NCI-H82 treated with DMSO at 0.1 percent for 48 hours (cell line): ENCODE data around the gene SPACDR.

Experiments used
- DNase-seq: peaks from one replicate; lab custom pipeline; 2025; ENCODE audit not compliant: unreplicated experiment; lab: John Stamatoyannopoulos, UW

Gene SPACDR

DNA sequence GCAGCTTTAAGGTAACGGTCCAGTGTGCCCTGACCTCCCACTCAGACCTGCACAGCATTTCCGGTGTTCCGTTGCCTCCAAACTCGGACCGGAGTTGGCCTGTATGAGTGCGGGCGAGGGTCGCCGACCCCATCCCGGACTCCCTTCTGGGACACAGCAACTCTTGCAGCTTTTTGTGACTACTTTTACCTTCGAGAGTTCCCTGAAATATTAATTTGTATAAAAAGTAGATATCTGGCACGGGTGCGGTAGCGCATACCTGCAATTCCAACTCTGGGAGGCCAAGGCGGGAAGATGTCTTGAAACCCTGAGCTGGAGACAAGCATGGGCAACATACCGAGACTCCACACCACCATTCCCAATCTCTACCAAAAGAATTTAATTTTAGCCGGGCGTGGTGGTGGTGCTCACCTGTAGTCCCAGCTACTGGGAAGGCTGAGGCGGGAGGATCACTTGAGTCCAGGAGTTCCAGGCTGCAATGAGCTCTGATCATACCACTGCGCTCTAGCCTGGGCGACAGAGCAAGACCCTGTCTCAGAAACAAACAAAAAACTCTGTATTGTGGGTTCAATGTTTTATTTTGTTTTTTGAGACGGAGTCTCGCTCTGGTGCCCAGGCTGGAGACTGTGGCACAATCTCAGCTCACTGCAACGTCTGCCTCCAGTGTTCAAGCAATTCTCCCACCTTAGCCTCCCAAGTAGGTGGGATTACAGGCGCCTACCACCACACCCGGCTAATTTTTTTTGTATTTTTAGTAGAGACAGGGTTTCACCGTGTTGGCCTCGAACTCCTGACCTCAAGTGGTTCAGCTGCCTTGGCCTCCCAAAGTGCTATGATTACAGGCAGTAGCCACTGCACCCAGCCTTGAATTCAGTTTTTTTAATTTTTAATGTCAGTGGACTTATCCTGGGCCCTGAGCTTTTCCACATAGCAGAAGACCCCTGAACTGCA lies 26.6 kb downstream of the SPACDR start:
- no peak for DNase-seq

DNA sequence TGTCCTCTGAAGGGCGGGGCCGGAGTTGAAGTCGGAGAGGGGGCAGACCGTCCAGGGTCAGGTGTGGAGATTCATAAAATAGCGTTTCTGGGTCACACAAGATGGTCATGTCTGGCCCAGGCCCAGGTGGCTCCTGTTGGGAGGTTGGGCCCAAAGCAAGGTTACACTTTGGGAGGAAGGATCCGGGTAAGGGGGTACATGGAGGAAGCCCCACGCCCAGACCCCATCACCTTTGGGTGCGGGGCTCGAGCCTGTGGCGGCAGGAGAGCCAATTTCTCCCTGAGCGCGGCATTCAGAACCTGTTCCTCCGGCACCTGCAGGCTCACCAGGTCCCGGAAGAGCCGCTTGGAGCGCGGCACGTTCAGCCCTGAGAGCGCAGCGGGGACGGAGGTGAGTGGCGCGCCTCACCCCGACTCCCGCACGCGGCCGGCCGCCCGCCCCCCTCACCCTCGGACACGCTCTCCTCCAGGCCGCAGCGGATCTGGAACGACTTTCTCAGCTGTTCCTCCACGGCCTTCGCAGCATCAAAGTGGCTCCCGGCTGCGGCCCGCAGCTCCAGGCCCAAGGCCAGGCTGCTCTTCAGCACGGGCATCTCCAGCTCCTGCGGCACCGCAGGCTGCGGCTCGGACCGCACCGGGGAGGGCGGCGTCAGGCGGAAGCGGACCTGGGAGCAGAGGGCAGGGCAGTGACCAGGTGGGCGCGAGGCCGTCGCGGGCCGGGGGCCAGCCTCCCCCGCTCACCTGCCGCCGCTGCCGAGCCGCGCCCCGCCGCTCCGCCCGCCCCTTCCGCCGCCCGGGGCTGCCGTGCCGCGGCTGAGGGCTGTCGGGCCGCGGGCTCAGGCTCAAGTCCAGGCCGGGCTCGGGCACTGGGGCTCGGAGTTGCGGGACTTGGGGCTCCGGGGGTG lies 28.4 kb downstream of the SPACDR start:
- DNase-seq = no peak

DNA sequence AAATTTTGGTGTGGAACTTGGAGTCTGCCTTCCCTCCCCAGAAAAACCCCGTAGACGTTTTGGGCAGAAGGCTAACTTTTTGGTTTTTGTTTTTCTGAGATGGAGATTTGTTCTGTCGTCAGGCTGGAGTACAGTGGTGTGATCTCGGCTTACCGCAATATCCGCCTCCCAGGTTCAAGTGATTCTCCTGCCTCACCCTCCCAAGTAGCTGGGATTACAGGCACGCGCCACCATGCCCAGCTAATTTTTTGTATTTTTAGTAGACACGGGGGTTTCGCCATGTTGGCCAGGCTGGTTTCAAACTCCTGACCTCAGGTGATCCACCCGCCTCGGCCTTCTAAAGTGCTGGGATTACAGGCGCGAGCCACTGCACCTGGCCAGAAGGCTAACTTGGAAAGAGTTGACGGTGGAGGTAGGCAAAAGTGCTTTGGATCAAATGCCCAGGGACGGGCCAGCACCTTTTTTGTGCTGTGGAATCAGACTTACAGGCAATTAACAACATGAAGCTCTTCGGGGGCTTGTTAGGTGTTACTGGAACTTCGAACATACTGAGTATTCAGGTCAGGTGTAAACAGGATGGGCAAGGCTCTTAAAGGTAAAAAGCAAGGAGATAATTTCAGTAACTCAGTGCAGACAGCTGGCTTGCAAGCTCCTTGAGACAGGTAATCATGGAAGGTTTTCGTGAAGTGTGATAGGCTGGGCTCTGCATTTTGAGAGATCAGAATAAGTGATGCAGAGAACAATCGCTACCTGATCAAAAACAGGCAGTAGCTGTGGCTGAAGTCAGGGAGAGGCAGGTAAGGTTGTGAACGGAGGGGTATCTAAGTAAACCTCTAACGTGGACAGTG lies 29.5 kb downstream of the SPACDR start:
- no peak for DNase-seq

DNA sequence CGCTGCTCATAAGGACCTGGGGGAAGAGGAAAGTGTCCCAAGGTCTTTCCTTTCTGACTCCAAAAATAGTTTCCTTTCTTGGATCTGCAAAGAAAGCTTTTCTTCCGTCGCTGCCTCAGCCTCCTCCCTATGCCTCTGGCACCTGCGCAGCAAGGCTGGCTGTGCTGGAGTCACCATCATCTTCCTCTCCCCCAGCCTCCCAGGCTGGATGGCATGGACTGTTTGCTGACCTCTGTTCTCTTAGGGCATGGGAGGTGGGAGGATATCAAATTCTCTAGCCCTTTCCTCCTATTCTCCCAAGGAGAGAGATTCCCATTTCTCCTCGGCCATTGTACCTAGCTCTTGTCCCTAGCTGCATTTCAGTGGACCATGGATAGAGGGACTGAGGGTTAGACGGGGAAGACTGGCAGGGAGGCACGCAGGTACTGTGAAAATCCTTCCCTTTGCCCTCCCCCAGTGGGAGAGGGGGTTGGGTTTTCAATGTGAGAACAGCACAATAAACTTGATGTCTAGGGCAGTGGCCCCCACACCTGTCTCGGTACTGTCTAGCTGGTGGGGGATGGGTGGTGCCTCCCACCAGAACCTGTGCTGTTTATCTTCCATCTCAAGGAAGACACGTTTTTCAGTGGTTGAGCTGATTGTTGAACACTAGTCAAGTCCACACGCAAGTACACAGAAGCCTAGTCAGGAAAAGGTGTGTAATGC lies 30.3 kb downstream of the SPACDR start:
- DNase-seq = no peak

DNA sequence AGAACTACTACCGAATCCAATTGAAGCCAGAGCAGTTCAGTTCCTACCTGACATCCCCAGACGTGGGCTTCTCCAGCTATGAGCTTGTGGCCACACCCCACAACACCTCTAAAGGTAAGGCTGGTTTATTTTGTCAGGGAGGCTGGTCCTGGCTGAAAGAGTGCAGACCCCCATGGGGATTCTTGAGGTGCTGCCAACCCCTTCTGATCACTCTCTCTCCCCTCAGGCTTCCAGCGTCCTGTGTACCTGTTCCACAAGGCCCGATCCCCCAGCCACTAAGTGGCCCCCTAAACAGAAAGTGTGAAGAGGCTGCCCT lies 30.8 kb downstream of the SPACDR start:
- no peak for DNase-seq

DNA sequence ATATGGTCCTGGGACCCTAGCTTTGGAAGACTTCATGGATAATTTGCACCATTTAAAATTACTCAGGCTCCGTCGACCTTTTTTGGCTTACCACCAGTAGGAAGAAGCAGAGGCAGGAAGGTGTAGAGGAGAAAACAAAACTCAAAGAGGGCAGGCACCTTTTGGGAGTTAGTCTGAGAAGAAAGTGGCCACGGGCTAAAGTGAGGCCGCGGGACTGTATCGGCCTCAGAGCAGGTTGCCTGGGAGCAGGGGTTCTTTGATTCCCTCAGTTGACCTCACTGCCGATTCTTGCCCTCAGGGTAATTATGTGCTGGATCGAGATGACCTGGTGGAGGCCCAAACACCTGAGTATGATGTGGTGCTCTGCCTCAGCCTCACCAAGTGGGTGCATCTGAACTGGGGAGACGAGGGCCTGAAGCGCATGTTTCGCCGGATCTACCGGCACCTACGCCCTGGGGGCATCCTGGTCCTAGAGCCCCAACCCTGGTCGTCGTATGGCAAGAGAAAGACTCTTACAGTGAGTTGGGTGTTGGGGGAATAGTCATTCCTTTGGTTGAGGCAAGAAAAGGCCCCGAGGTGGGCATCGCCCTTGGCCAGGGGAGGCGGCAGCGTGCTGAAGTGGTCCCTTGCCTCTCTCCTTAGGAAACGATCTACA lies 31.3 kb downstream of the SPACDR start:
- DNase-seq = no peak

DNA sequence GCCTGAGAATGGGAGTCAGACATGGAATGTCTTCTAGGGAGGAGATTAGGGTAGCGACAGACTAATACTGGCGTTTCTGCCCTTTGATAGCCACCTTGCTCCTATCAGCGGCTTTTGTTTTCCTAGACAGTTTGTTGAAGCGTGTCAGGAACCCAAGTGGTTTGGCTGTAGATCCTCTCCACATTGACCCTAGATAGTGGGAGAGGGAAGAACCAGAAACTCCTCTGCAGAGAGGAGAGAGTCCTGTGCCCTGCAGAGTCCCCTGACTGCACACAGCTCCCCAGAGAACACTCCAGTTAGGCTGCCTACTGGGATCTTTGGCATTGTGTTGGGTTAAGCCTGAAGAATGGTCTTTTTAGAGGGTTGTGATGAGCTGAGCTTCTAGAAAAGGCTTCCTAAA lies 32.0 kb downstream of the SPACDR start:
- no peak for DNase-seq

DNA sequence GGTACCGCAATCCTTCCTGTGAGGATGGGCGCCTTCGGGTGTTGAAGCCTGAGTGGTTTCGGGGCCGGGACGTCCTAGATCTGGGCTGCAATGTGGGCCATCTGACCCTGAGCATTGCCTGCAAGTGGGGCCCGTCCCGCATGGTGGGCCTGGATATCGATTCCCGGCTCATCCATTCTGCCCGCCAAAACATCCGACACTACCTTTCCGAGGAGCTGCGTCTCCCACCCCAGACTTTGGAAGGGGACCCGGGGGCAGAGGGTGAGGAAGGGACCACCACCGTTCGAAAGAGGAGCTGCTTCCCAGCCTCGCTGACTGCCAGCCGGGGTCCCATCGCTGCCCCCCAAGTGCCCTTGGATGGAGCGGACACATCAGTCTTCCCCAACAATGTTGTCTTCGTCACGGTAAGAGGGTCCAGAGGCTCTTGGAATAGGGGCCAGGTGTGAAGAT lies 32.7 kb downstream of the SPACDR start:
- no peak for DNase-seq

DNA sequence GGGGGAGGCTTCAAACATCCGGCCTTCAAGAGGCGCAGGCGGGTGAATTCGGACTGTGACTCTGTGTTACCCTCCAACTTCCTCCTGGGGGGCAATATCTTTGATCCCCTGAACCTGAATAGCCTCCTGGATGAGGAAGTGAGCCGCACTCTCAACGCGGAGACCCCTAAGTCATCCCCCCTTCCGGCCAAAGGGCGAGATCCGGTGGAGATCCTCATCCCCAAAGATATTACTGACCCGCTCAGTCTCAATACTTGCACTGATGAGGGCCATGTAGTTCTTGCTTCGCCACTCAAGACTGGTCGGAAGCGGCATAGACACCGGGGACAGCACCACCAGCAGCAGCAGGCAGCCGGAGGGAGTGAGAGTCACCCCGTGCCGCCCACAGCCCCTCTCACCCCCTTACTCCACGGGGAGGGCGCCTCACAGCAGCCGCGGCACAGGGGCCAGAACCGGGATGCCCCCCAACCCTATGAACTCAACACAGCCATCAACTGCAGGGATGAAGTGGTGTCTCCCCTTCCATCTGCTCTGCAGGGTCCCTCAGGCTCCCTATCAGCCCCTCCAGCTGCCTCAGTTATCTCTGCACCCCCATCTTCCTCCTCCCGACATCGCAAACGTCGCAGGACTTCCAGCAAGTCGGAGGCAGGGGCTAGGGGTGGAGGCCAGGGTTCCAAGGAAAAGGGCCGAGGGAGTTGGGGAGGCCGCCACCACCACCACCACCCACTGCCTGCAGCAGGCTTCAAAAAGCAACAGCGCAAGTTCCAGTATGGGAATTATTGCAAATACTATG lies 33.4 kb downstream of the SPACDR start:
- no peak for DNase-seq

DNA sequence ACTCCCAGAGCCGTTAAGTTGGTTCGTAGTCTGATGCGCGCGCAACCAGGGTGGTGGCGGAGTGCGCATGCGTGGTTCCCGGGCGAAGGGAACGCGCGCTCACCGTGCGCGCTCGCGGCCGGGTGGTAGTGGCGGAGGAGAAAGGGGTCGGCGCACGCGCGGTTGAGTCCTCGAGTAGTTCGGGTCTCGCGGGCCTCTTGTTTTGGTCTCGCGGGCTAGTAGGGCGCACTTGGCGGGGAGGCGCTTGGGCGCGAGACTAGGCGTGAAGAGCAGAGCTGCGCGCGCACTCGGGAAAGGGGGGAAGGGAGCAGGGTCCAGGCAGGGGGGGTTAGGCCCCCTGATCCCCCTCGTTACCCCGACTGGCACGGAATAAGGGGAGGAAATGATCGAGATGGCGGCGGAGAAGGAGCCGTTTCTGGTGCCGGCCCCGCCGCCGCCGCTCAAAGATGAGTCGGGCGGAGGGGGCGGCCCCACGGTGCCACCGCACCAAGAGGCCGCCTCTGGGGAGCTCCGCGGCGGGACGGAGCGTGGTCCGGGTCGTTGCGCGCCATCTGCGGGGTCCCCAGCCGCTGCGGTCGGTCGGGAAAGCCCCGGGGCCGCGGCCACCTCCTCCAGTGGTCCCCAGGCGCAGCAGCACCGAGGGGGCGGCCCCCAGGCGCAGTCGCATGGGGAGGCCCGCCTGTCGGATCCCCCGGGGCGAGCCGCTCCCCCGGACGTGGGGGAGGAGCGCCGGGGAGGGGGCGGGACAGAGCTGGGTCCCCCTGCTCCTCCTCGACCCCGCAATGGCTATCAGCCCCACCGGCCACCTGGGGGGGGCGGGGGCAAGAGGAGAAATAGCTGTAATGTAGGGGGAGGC lies 34.2 kb downstream of the SPACDR start, which contains the start of gene MEPCE:
MEPCE (plus strand) TSS at position 195 of the 856 bp plus-strand sequence; CDS start at position 383, 188 bp downstream.
- DNase-seq = peak; percentile 84

DNA sequence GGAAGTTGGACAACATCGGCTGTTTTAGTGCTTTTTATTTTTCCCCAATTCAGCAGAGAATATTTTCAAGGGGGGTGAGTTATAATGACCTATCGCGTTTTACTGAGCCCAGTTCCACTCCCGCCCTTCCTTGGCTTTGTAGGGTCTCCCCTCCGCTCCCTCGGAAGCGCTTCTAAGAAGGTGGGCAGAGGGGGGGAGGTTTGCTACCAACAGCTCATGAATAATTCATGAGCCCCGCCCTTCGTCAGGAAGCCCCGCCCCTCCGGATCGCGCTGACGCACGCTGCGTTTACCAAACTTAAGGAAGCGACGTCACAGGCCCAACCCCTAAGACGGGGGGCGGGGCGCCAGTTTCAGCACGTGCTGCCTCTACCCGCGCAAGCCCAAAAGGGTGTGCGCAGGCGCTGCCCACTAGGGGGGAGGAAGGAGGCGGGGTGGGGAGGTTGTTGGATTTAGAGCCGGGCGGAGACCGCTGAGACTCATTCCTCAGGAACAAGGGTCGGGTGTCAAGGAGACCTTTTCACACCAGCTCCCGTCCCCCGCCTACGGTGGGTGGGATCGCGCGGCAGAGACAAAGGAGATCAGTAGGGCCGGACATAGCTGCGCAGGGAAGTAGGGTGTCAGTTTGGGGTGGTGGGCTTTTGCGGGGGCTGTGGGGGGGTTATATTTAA lies 35.0 kb downstream of the SPACDR start:
- peak; percentile 97 for DNase-seq

DNA sequence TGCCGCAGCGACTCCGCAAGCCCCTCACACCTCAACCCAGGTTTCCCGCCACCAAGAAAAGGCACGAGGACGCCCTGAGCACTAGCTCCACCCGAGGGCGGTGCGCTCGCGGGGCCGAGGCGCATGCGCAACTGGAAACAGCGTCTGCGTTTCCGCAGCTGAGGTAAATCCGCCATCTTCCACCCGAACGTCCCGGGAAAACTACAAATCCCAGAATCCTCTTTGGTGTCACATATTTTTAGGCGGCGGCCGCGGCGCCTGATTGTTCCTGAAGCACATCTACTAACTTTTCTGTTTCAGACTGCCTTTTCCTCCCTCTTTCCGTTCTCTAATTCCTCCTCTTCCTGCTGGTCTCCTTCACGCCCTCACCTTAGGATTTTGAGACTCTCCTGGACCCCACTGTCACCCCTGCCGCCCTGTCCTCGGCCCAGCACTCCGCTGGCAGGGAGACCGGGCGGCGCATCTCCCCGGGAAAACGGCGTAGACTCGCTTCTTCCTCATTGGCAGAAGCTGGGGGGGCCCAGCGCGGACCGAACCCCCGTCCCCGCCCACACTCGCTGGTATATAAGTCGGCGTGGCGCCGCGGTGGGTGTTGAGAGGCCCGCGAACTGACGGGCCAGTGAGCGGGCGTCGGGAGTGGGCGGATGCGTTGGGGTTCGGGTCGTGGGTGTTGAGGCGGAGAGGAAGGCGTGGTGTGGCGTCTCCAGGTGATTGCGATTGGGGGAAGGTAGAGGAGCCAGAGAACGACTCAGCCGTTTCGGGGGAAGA lies 35.7 kb downstream of the SPACDR start, which contains the start of gene ZCWPW1:
ZCWPW1 (minus strand) TSS at position 505 of the 768 bp plus-strand sequence. CDS start 8,054 bp downstream, outside the sequence.
- peak; percentile 88 for DNase-seq

DNA sequence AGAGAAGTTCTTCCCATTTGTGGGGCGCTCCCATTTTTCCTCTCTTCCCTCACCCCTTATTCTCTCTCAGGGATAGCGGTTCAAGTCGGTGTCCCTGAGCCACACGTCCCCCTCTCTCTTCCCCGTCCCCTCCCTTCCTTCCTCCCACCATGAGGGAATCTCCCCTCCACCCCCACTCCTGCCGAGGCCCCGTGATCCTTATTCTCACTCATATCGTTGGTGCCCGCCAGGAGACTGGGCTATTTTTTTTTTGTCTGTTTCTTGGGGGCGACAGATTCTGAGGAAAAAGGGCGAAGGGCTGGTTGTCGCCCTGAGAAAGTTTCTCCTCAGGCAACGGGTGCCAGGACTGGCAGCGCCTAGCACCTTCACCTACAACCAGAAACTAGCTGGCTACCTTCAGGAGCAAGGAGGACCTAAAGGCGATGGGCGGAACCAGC lies 36.3 kb downstream of the SPACDR start:
- DNase-seq = no peak

DNA sequence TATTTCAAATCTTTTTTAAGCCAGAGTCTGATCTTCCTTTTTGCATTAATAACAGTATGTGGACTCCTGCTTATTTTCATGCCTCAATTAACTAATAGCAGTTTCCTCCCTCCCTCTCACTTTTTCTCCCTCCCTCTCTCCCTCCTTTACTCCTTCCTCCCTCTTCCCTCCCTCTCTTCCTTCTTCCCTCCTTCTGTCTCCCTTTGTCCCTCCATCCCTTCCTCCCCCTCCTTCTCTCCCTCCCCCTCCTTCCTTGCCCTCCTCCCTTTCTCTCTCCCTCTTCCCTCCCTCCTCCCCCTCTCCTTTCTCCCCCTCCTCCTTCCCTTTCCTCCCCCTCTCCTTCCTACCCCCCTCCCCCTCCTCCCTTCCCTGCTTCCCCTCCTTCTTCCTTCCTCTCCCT lies 37.5 kb downstream of the SPACDR start:
- DNase-seq = no peak

DNA sequence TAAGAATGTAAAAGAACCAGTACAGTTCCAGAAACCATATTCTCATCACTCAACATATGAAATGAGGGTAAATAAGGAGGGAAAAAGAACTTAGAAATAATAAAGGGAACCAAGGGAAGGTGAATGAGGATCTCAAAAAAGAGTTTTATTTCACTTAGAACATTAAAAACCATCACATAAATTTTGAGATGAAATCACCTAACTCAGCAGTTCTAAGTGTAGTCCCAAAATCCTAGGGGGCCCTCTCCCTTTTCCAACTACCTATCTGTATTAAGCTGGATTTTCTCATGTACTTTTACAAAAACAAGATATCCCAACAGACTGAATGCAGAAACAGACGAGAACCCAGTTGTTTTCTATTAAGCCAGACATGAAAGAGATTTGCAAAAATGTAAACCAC lies 38.7 kb downstream of the SPACDR start:
- no peak for DNase-seq

DNA sequence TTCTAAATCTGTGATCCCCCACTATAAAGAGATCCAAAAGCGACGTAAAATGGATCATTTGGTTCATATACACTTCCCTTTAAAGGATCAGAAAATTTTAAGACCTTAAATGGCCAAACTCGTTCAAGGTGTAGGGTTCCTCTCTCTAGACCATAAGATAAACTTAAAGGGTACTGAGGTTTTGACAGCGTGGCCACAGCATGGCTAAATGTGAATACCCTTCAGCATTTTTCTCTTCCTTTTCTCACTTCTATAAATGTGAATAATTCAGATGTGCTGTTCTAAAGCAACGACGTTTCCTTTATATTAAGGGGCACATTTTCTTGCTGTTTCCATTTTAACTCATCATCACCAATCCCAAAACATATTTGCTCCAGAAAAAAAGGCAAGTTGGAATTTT lies 40.7 kb downstream of the SPACDR start:
- no peak for DNase-seq
